Aorta (tissue), 5 donors: ENCODE results near the gene TMEM266. TPM values are rescaled to one million over a fixed set of nuclear protein-coding genes. Genes with fewer than 3 reads are reported as not detected.
A peak's percentile ranks its signal among the peaks of the same experiment; 100 is the strongest.

Source experiments
- ATAC-seq: fragments of 200-7000 bp; cut with Tn5 transposase; one replicate; pipeline ENCODE4 v1.9.1; 2022; ENCODE audit warnings: moderate library complexity; ENCODE audit not compliant: low FRiP score
- DNase-seq, 2 donors: peaks; one replicate each; pipeline ENCODE4 v3.0.0-alpha.2; 2020
- H3K27ac ChIP-seq, 2 donors: one replicate each; pipeline ENCODE4 v1.5.1; 2013; ENCODE audit warnings: low read length in 2 of 2, mild to moderate bottlenecking in 2 of 2, moderate library complexity in 2 of 2, control low read depth in 1 of 2, inconsistent platforms in 1 of 2, low read depth in 1 of 2
- H3K27me3 ChIP-seq, 2 donors: one replicate each; pipeline ENCODE4 v1.6.1; 2013; ENCODE audit warnings: control low read depth in 1 of 2, low read length in 1 of 2, mild to moderate bottlenecking in 1 of 2, moderate library complexity in 1 of 2; ENCODE audit not compliant: insufficient read depth in 2 of 2, control insufficient read depth in 1 of 2
- H3K36me3 ChIP-seq, 2 donors: one replicate each; pipeline ENCODE4 v1.6.1; 2013; ENCODE audit warnings: control low read depth in 1 of 2, low read length in 1 of 2, mild to moderate bottlenecking in 1 of 2; ENCODE audit not compliant: insufficient read depth in 2 of 2, control insufficient read depth in 1 of 2
- H3K4me1 ChIP-seq, 2 donors: one replicate each; pipeline ENCODE4 v1.6.1; 2013; ENCODE audit warnings: low read length in 2 of 2, control low read depth in 1 of 2, mild to moderate bottlenecking in 1 of 2, moderate library complexity in 1 of 2; ENCODE audit not compliant: insufficient read depth in 2 of 2, control insufficient read depth in 1 of 2
- H3K4me3 ChIP-seq, 2 donors: one replicate each; pipeline ENCODE4 v1.5.1; 2013; ENCODE audit warnings: low read length in 2 of 2, control low read depth in 1 of 2, mild to moderate bottlenecking in 1 of 2
- H3K9me3 ChIP-seq: one replicate; pipeline ENCODE4 v1.6.1; 2013; ENCODE audit warnings: mild to moderate bottlenecking, low read length; ENCODE audit not compliant: control insufficient read depth
- WGBS, 2 donors: extraction: QIAGEN DNeasy Blood & Tissue Kit; methylation state at CpG; one replicate each; pipeline ENCODE4 v1.1.7; 2013; 5-methylcytosine and 5-hydroxymethylcytosine counted together
- intact Hi-C, 2 donors: fragments of 100-400 bp; cut with DNase I; formaldehyde crosslinking; loops; one replicate each; pipeline versions ENCODE4 v1.14.2 to v1.15.0; 2022
- polyA plus RNA-seq, 2 donors: library from polyadenylated mRNA; stranded (reverse); fragments of 200-250 nt; gene quantifications; one replicate each; pipeline ENCODE4 v1.2.3, GENCODE V29; 2013
- total RNA-seq, 2 donors: library from RNA; stranded (reverse); fragmentation: NEBNext Ultra II Directional; extraction: Animal tissue kit (Norgen Biotek cat#: 25700); gene quantifications; one replicate each; pipeline ENCODE4 v1.2.1, GENCODE V29; 2021
- donor health status: healthy with polysubstance abuse.
- donor health status: Bipolar disorder and iron deficiency.
- donor health status: DM: no; HTN: no; CAD: no.
- donor health status: DM: no; HTN: no; CAD: no.
- donor health status: DM: yes; HTN: yes; CAD: no.

TMEM266 gene
- total and polyA plus RNA-seq, 4 donors, result 0.26 TPM; not detected in 3

- ATAC-seq, result no peak
- H3K27me3 ChIP-seq, result no peaks in the 10 kb centered on the region
- no peak overlapping the region for H3K4me3 ChIP-seq
- no peaks in the 10 kb centered on the region for H3K9me3 ChIP-seq
- WGBS, 2 donors, result 47 to 49% methylated on average over 15 of the region's 15 CpGs
- no peaks in the 10 kb centered on the region for H3K36me3 ChIP-seq
- peaks cover 0 to 3% of the 10 kb centered on the region in 2 donors for H3K4me1 ChIP-seq
- DNase-seq, result no peak
- intact Hi-C loops, result no loop called here
- H3K27ac ChIP-seq, result no peak overlapping the region
These were observed 116.8 kb downstream of the TMEM266 start for GRCh38 chr15:76176487-76177085.

GRCh38 chr15:76177491-76178040, 117.8 kb downstream of the TMEM266 start:
- no peaks in the 10 kb centered on the region for H3K27me3 ChIP-seq
- H3K4me1 ChIP-seq, result peaks cover 0 to 3% of the 10 kb centered on the region in 2 donors
- DNase-seq (peak; percentile 86 to 89), ATAC-seq (peak; percentile 85)
- no peak overlapping the region for H3K4me3 ChIP-seq
- H3K9me3 ChIP-seq, result no peaks in the 10 kb centered on the region
- no peaks in the 10 kb centered on the region for H3K36me3 ChIP-seq
- H3K27ac ChIP-seq, result peak overlapping the region in 1 of 2 donors; percentile 62
- WGBS, 2 donors, result 13 to 14% methylated on average over 15 of the region's 15 CpGs
- intact Hi-C loops, result no loop called here

- Histone ChIP-seq H3K9me3 (no peaks in the 10 kb centered on the region), H3K27me3 (no peaks in the 10 kb centered on the region), H3K27ac (peak overlapping the region in 1 of 2 donors; percentile 62), H3K4me3 (no peak overlapping the region), H3K4me1 (peaks cover 0 to 3% of the 10 kb centered on the region in 2 donors), H3K36me3 (no peaks in the 10 kb centered on the region)
- WGBS, 2 donors, result 19 to 30% methylated on average over 21 of the region's 21 CpGs
- ATAC-seq, result no peak
- DNase-seq, result no peak
- intact Hi-C loops, result no loop called here
These were observed 118.7 kb downstream of the TMEM266 start for GRCh38 chr15:76178296-76179000.

GRCh38 chr15:76179023-76179422, 119.2 kb downstream of the TMEM266 start:
- intact Hi-C loops, result no loop called here
- DNase-seq, result no peak
- Histone ChIP-seq H3K36me3 (no peaks in the 10 kb centered on the region), H3K9me3 (no peaks in the 10 kb centered on the region), H3K4me1 (peaks cover 0 to 3% of the 10 kb centered on the region in 2 donors), H3K27ac (no peak overlapping the region), H3K4me3 (no peak overlapping the region), H3K27me3 (no peaks in the 10 kb centered on the region)
- 96 to 98% methylated on average over 4 of the region's 4 CpGs for WGBS, 2 donors
- ATAC-seq, result no peak

GRCh38 chr15:76180321-76180720, 120.5 kb downstream of the TMEM266 start:
- ATAC-seq (no peak), DNase-seq (no peak)
- Histone ChIP-seq H3K27me3 (no peaks in the 10 kb centered on the region), H3K4me3 (no peak overlapping the region), H3K27ac (no peak overlapping the region), H3K9me3 (no peaks in the 10 kb centered on the region), H3K36me3 (no peaks in the 10 kb centered on the region), H3K4me1 (peaks cover 0 to 3% of the 10 kb centered on the region in 2 donors)
- 96 to 98% methylated on average over 7 of the region's 7 CpGs for WGBS, 2 donors
- intact Hi-C loops, result no loop called here

GRCh38 chr15:76181705-76182107, 121.9 kb downstream of the TMEM266 start:
- H3K36me3 ChIP-seq, result no peaks in the 10 kb centered on the region
- intact Hi-C loops, result no loop called here
- H3K4me3 ChIP-seq, result no peak overlapping the region
- ATAC-seq (no peak), DNase-seq (no peak)
- no peaks in the 10 kb centered on the region for H3K9me3 ChIP-seq
- no peaks in the 10 kb centered on the region for H3K27me3 ChIP-seq
- peaks cover 0 to 3% of the 10 kb centered on the region in 2 donors for H3K4me1 ChIP-seq
- H3K27ac ChIP-seq, result no peak overlapping the region
- WGBS, 2 donors, result 91 to 92% methylated on average over 9 of the region's 9 CpGs

GRCh38 chr15:76183930-76184649, 124.3 kb downstream of the TMEM266 start:
- WGBS, 2 donors, result 72 to 79% methylated on average over 10 of the region's 10 CpGs
- Histone ChIP-seq H3K4me3 (no peak overlapping the region), H3K27me3 (no peaks in the 10 kb centered on the region), H3K4me1 (no peaks in the 10 kb centered on the region), H3K36me3 (no peaks in the 10 kb centered on the region), H3K27ac (no peak overlapping the region), H3K9me3 (no peaks in the 10 kb centered on the region)
- DNase-seq, result no peak
- intact Hi-C loops, result no loop called here
- ATAC-seq, result no peak

GRCh38 chr15:76184650-76185035, 124.9 kb downstream of the TMEM266 start:
- intact Hi-C loops, result no loop called here
- no peak for ATAC-seq
- no peaks in the 10 kb centered on the region for H3K36me3 ChIP-seq
- no peaks in the 10 kb centered on the region for H3K27me3 ChIP-seq
- no peak for DNase-seq
- H3K4me1 ChIP-seq, result no peaks in the 10 kb centered on the region
- H3K27ac ChIP-seq, result no peak overlapping the region
- H3K9me3 ChIP-seq, result no peaks in the 10 kb centered on the region
- 76% methylated on average over 13 of the region's 13 CpGs for WGBS, 2 donors
- no peak overlapping the region for H3K4me3 ChIP-seq
